Measurements from ENCODE around the gene CELA3A.

Gene CELA3A

DNA sequence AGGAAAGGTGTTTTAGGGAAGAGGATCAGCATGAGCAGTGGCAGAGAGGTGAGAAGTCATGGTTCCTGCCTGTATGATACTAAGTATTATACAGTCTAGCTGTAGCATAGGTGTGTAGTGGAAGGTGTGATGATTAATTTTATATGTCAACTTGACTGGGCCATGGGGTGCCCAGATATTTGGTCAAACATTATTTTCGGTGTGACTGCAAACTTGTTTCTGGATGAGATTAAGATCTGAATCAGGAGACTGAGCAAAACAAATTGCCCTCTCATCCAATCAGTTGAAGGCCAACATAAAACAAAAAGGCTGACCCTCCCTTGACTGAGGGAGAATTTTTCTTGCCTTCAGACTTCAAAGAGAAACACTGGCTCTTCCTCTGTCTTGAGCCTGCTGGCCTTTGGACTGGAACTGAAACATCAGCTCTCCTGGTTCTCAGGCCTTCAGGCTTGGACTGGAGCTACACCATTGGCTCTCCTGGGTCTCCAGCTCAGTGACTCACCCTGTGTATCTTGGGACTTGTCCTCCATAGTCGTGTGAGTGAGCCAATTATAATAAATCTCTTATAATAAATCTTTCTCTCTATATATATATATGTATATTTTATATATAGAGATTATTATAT lies 44.3 kb downstream of the CELA3A start:
- Histone ChIP-seq H3K36me3 (ENCODE audit: low read depth) (no peaks in the 10 kb centered on the region), H3K9me3 (ENCODE audit: severe bottlenecking) (no peaks in the 10 kb centered on the region), H3K27ac (ENCODE audit: poor library complexity, severe bottlenecking) (peak overlapping the region; percentile 82), H3K4me1 (ENCODE audit: insufficient read depth, poor library complexity, severe bottlenecking) (peaks cover 44% of the 10 kb centered on the region), H3K4me3 (ENCODE audit: severe bottlenecking) (no peak overlapping the region), H3K27me3 (ENCODE audit: insufficient read depth, poor library complexity, severe bottlenecking) (no peaks in the 10 kb centered on the region)
- TF ChIP-seq, protein P1, sequence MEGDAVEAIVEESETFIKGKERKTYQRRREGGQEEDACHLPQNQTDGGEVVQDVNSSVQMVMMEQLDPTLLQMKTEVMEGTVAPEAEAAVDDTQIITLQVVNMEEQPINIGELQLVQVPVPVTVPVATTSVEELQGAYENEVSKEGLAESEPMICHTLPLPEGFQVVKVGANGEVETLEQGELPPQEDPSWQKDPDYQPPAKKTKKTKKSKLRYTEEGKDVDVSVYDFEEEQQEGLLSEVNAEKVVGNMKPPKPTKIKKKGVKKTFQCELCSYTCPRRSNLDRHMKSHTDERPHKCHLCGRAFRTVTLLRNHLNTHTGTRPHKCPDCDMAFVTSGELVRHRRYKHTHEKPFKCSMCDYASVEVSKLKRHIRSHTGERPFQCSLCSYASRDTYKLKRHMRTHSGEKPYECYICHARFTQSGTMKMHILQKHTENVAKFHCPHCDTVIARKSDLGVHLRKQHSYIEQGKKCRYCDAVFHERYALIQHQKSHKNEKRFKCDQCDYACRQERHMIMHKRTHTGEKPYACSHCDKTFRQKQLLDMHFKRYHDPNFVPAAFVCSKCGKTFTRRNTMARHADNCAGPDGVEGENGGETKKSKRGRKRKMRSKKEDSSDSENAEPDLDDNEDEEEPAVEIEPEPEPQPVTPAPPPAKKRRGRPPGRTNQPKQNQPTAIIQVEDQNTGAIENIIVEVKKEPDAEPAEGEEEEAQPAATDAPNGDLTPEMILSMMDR (IDR thresholded peaks at IDR 0.05; ENCODE audit: poor library complexity, severe bottlenecking): no peak
- DNase-seq (ENCODE audit: low spot score) (no peak), ATAC-seq (ENCODE audit: low read depth) (no peak)

- DNase-seq (ENCODE audit: low spot score) (no peak), ATAC-seq (ENCODE audit: low read depth) (no peak)
- no peak overlapping the region for H3K4me3 ChIP-seq (ENCODE audit: severe bottlenecking)
- H3K27ac ChIP-seq (ENCODE audit: poor library complexity, severe bottlenecking): no peak overlapping the region
- no peaks in the 10 kb centered on the region for H3K27me3 ChIP-seq (ENCODE audit: insufficient read depth, poor library complexity, severe bottlenecking)
- H3K4me1 ChIP-seq (ENCODE audit: insufficient read depth, poor library complexity, severe bottlenecking): peaks cover 26% of the 10 kb centered on the region
- H3K9me3 ChIP-seq (ENCODE audit: severe bottlenecking): no peaks in the 10 kb centered on the region
- TF ChIP-seq, protein P1 (IDR thresholded peaks at IDR 0.05; ENCODE audit: poor library complexity, severe bottlenecking): no peak
- no peaks in the 10 kb centered on the region for H3K36me3 ChIP-seq (ENCODE audit: low read depth)
These were observed 47.1 kb downstream of the CELA3A start for GRCh38 chr1:22048351-22049192.

DNA sequence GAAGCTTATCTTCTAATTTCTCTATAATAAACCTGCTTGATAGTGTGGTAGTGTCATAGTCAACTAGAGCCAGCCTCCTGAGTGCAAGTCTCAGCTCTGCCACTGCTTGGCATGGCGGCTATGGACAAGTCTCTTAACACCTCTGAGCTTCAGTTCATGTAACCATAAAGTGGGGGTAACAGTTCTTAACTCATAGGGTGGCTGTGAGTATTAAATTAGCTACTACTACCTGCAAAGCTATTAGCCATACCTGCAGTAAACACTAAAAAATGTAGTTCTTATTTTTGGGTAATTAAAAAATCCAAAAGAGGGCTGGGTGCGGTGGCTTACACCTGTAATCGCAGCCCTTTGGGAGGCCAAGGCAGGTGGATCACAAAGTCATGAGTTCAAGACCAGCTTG lies 48.9 kb downstream of the CELA3A start:
- Histone ChIP-seq H3K4me1 (ENCODE audit: insufficient read depth, poor library complexity, severe bottlenecking) (peaks cover 18% of the 10 kb centered on the region), H3K4me3 (ENCODE audit: severe bottlenecking) (no peak overlapping the region), H3K9me3 (ENCODE audit: severe bottlenecking) (no peaks in the 10 kb centered on the region), H3K36me3 (ENCODE audit: low read depth) (peaks cover 12% of the 10 kb centered on the region), H3K27ac (ENCODE audit: poor library complexity, severe bottlenecking) (no peak overlapping the region), H3K27me3 (ENCODE audit: insufficient read depth, poor library complexity, severe bottlenecking) (no peaks in the 10 kb centered on the region)
- ATAC-seq (ENCODE audit: low read depth): no peak
- TF ChIP-seq, protein P1 (IDR thresholded peaks at IDR 0.05; ENCODE audit: poor library complexity, severe bottlenecking): no peak
- DNase-seq (ENCODE audit: low spot score): no peak

DNA sequence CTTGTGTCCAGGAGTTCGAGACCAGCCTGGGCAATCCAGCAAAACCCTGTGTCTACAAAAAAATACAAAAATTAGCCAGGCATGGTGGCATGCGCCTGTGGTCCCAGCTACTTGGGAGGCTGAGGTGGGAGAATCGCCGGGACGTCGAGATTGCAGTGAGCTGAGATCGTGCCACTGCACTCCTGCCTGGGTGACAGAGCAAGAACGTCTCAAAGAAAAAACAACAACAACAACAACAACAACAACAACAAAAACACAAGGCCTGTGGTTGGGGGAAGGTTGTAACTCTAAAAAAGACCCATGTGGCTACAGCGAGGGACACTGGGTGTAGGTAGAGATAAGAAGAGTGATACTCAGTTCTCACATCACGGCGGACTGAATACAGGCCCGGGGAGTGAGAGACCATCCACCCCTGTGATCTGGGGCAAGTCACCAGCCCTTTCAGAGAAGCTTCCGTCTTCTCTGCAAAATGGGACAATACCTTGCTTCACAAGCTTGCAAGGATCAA lies 50.2 kb downstream of the CELA3A start:
- H3K27me3 ChIP-seq (ENCODE audit: insufficient read depth, poor library complexity, severe bottlenecking): no peaks in the 10 kb centered on the region
- ATAC-seq (ENCODE audit: low read depth) (no peak), DNase-seq (ENCODE audit: low spot score) (no peak)
- H3K9me3 ChIP-seq (ENCODE audit: severe bottlenecking): no peaks in the 10 kb centered on the region
- peak overlapping the region; percentile 95 for H3K27ac ChIP-seq (ENCODE audit: poor library complexity, severe bottlenecking)
- H3K36me3 ChIP-seq (ENCODE audit: low read depth): peaks cover 26% of the 10 kb centered on the region
- no peak overlapping the region for H3K4me3 ChIP-seq (ENCODE audit: severe bottlenecking)
- TF ChIP-seq, protein P1 (IDR thresholded peaks at IDR 0.05; ENCODE audit: poor library complexity, severe bottlenecking): no peak
- peaks cover 22% of the 10 kb centered on the region for H3K4me1 ChIP-seq (ENCODE audit: insufficient read depth, poor library complexity, severe bottlenecking)

Data from RWPE2 (cell line).